SU-DHL-6 (cell line): ENCODE data around the gene ZFYVE16.
"Not testable (repeated sequence)": the region's sequence is repeated elsewhere in the genome, so short reads cannot be mapped to it uniquely, and the experiment has no call there.

Experiments
- H2AFZ ChIP-seq: fragments of 200-600 bp; sonication (generic); 2 replicates; pipeline ENCODE4 v1.6.1; 2014; ENCODE audit warnings: low read depth, mild to moderate bottlenecking, moderate library complexity, mixed read lengths, antibody characterized with exemption, low read length; ENCODE audit not compliant: severe bottlenecking
- H3F3A ChIP-seq: fragments of 200-600 bp; shearing (Covaris generic); 2 replicates; pipeline ENCODE4 v1.6.0; 2016; ENCODE audit warnings: antibody characterized with exemption, mild to moderate bottlenecking; ENCODE audit not compliant: insufficient read depth
- H3K27ac ChIP-seq: fragments of 200-600 bp; sonication (generic); 2 replicates; pipeline ENCODE4 v1.5.1; 2016; ENCODE audit warnings: low read depth, mild to moderate bottlenecking, low read length, moderate library complexity, mixed read lengths
- H3K27me3 ChIP-seq: fragments of 200-600 bp; sonication (generic), shearing (Covaris generic); 2 replicates; pipeline ENCODE4 v1.6.0; 2014; ENCODE audit warnings: mild to moderate bottlenecking, low read length
- H3K36me3 ChIP-seq: fragments of 200-600 bp; sonication (generic); 2 replicates; pipeline ENCODE4 v1.6.1; 2014; ENCODE audit warnings: mild to moderate bottlenecking, low read length, mixed read lengths
- H3K4me2 ChIP-seq: fragments of 300-600, 200-600 bp; shearing (Covaris generic), sonication (generic); 2 replicates; pipeline ENCODE4 v1.6.0; 2014; ENCODE audit warnings: low read length, low read depth, mild to moderate bottlenecking; ENCODE audit not compliant: poor library complexity, severe bottlenecking
- H3K4me3 ChIP-seq: fragments of 200-600 bp; sonication (generic); 2 replicates; pipeline ENCODE4 v1.5.1; 2014; ENCODE audit warnings: antibody characterized with exemption, low read length, mild to moderate bottlenecking, mixed read lengths; ENCODE audit not compliant: insufficient read depth, poor library complexity, severe bottlenecking
- H3K79me2 ChIP-seq: fragments of 200-600 bp; sonication (generic); 2 replicates; pipeline ENCODE4 v1.6.1; 2014; ENCODE audit warnings: mild to moderate bottlenecking, low read length, moderate library complexity; ENCODE audit not compliant: insufficient read depth
- H3K9ac ChIP-seq: fragments of 200-600 bp; sonication (generic); 2 replicates; pipeline ENCODE4 v1.7.0; 2014; ENCODE audit warnings: mild to moderate bottlenecking, low read length
- H3K9me2 ChIP-seq: fragments of 200-600 bp; sonication (generic); replicated peaks from 2 replicates; pipeline ENCODE4 v1.6.1; 2014; ENCODE audit warnings: low read length; ENCODE audit not compliant: insufficient read depth
- H3K9me3 ChIP-seq: fragments of 200-600 bp; sonication (generic); 2 replicates; pipeline ENCODE4 v1.6.1; 2014; ENCODE audit warnings: low read length, mixed read lengths; ENCODE audit not compliant: insufficient read depth
- H4K20me1 ChIP-seq: fragments of 200-600 bp; sonication (generic); 2 replicates; pipeline ENCODE4 v1.6.1; 2014; ENCODE audit warnings: low read depth, mild to moderate bottlenecking, antibody characterized with exemption, low read length, moderate library complexity, mixed read lengths
- EZH2phosphoT487 ChIP-seq: fragments of 200-600 bp; sonication (generic), shearing (Covaris generic); conservative IDR thresholded peaks from 2 replicates; pipeline ENCODE4 v1.6.1; 2018; ENCODE audit warnings: mild to moderate bottlenecking, antibody characterized with exemption, low read length, moderate library complexity, mixed read lengths
- TF ChIP-seq, protein P1 (sequence below): fragments of 200-600 bp; sonication (generic); IDR thresholded peaks from one replicate; pipeline ENCODE4 v1.5.1; 2017; ENCODE audit warnings: antibody characterized with exemption, mild to moderate bottlenecking, low read length, moderate library complexity; ENCODE audit not compliant: insufficient read depth, poor library complexity, severe bottlenecking

Gene ZFYVE16

GRCh38 chr5:80382488-80382887 is 25.4 kb upstream of the ZFYVE16 start:
- TF ChIP-seq, protein P1, sequence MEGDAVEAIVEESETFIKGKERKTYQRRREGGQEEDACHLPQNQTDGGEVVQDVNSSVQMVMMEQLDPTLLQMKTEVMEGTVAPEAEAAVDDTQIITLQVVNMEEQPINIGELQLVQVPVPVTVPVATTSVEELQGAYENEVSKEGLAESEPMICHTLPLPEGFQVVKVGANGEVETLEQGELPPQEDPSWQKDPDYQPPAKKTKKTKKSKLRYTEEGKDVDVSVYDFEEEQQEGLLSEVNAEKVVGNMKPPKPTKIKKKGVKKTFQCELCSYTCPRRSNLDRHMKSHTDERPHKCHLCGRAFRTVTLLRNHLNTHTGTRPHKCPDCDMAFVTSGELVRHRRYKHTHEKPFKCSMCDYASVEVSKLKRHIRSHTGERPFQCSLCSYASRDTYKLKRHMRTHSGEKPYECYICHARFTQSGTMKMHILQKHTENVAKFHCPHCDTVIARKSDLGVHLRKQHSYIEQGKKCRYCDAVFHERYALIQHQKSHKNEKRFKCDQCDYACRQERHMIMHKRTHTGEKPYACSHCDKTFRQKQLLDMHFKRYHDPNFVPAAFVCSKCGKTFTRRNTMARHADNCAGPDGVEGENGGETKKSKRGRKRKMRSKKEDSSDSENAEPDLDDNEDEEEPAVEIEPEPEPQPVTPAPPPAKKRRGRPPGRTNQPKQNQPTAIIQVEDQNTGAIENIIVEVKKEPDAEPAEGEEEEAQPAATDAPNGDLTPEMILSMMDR, result no peak
- TF ChIP-seq EZH2phosphoT487, result no peak
- no peak overlapping the region for H3K9ac ChIP-seq
- no peaks in the 10 kb centered on the region for H3K79me2 ChIP-seq
- H4K20me1 ChIP-seq, result no peaks in the 10 kb centered on the region
- H3F3A ChIP-seq, result no peaks in the 10 kb centered on the region
- no peak overlapping the region for H3K27ac ChIP-seq
- no peaks in the 10 kb centered on the region for H3K9me2 ChIP-seq
- no peak overlapping the region for H3K4me2 ChIP-seq
- no peaks in the 10 kb centered on the region for H3K27me3 ChIP-seq
- no peak overlapping the region for H3K4me3 ChIP-seq
- no peaks in the 10 kb centered on the region for H3K9me3 ChIP-seq
- no peaks in the 10 kb centered on the region for H3K36me3 ChIP-seq
- H2AFZ ChIP-seq, result no peak overlapping the region

GRCh38 chr5:80387063-80387768 is 20.6 kb upstream of the ZFYVE16 start:
- Histone ChIP-seq H3K79me2 (no peaks in the 10 kb centered on the region), H3K27ac (no peak overlapping the region), H3K36me3 (no peaks in the 10 kb centered on the region), H3K27me3 (no peaks in the 10 kb centered on the region), H3K4me2 (no peak overlapping the region), H3F3A (no peaks in the 10 kb centered on the region), H3K9ac (no peak overlapping the region), H4K20me1 (no peaks in the 10 kb centered on the region), H3K9me3 (no peaks in the 10 kb centered on the region), H2AFZ (no peak overlapping the region), H3K9me2 (no peaks in the 10 kb centered on the region), H3K4me3 (no peak overlapping the region)
- TF ChIP-seq, protein P1, result no peak
- TF ChIP-seq EZH2phosphoT487, result no peak

- H3K27ac ChIP-seq, result no peak overlapping the region
- H3K9me3 ChIP-seq, result no peaks in the 10 kb centered on the region
- no peak for TF ChIP-seq EZH2phosphoT487
- TF ChIP-seq, protein P1, result no peak
- H3K4me2 ChIP-seq, result no peak overlapping the region
- no peak overlapping the region for H3K4me3 ChIP-seq
- H3K9ac ChIP-seq, result no peak overlapping the region
- no peaks in the 10 kb centered on the region for H3K36me3 ChIP-seq
- no peak overlapping the region for H2AFZ ChIP-seq
- no peaks in the 10 kb centered on the region for H3F3A ChIP-seq
- H4K20me1 ChIP-seq, result no peaks in the 10 kb centered on the region
- H3K79me2 ChIP-seq, result no peaks in the 10 kb centered on the region
- H3K9me2 ChIP-seq, result no peaks in the 10 kb centered on the region
- no peaks in the 10 kb centered on the region for H3K27me3 ChIP-seq
These were observed 18.3 kb upstream of the ZFYVE16 start for GRCh38 chr5:80389580-80389979.

DNA sequence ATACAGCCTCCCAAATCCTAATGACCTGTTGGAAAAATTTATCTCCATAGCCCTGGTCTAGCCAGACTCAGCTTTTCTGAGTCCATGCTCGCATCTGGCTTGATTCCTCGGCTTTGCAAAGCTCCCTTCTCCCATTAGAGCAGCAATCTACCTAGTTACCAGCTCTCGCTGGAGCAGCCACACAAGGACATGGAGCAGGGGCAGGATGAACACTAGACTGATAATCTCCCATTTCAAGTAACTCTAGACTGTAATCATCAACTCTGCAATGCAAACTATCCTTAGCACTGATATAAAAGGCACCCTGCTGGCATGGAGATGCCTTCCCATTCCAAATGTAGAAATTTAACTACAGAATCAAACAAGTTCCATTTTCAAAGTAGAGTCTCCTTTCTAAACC is 17.5 kb upstream of the ZFYVE16 start:
- H3K9me3 ChIP-seq, H2AFZ ChIP-seq, H3K4me3 ChIP-seq, H3K27ac ChIP-seq, H3K27me3 ChIP-seq, H3K9me2 ChIP-seq, H3K9ac ChIP-seq, H4K20me1 ChIP-seq, H3F3A ChIP-seq, H3K79me2 ChIP-seq, H3K36me3 ChIP-seq, H3K4me2 ChIP-seq: not testable (repeated sequence)

DNA sequence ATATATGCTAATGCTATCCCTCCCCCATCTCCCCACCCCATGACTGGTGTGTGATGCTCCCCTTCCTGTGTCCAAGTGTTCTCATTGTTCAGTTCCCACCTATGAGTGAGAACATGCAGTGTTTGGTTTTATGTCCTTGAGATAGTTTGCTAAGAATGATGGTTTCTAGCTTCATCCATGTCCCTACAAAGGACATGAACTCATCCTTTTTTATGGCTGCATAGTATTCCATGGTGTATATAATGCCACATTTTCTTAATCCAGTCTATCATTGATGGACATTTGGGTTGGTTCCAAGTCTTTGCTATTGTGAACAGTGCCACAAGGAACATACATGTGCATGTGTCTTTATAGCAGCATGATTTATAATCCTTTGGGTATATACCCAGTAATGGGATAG is 16.6 kb upstream of the ZFYVE16 start:
- not testable (repeated sequence) for H3K9ac ChIP-seq, H3K36me3 ChIP-seq, H4K20me1 ChIP-seq, H3K79me2 ChIP-seq, H2AFZ ChIP-seq, H3K4me2 ChIP-seq, H3K9me3 ChIP-seq, H3F3A ChIP-seq, H3K27me3 ChIP-seq, H3K27ac ChIP-seq, H3K4me3 ChIP-seq, H3K9me2 ChIP-seq
